Measurements from ENCODE around the gene MFSD11.
A peak's percentile ranks its signal among the peaks of the same experiment; 100 is the strongest.
"Not testable (repeated sequence)": the region's sequence is repeated elsewhere in the genome, so short reads cannot be mapped to it uniquely, and the experiment has no call there.

MFSD11 gene

GRCh38 chr17:76716839-76717215 is 21.1 kb upstream of the MFSD11 start:
- H3K9ac ChIP-seq (ENCODE audit: low read depth in 1 of 2, low read length in 2 of 2): peak overlapping the region in 1 of 2 donors; percentile 19
- no peak overlapping the region for H3K27ac ChIP-seq (ENCODE audit: low read depth, low read length)
- H3K4me1 ChIP-seq (ENCODE audit: control insufficient read depth in 1 of 2, insufficient read depth in 2 of 2, low read length in 2 of 2): peaks cover 13 to 20% of the 10 kb centered on the region in 2 donors
- H3K4me3 ChIP-seq (ENCODE audit: low read depth in 1 of 2, low read length in 2 of 2): no peak overlapping the region
- H3K27me3 ChIP-seq (ENCODE audit: control insufficient read depth in 1 of 2, insufficient read depth in 2 of 2, low read length in 2 of 2): no peaks in the 10 kb centered on the region
- peaks cover 35 to 83% of the 10 kb centered on the region in 2 donors for H3K36me3 ChIP-seq (ENCODE audit: control insufficient read depth in 1 of 2, insufficient read depth in 2 of 2, low read length in 2 of 2)
- no peaks in the 10 kb centered on the region for H3K9me3 ChIP-seq (ENCODE audit: control insufficient read depth in 1 of 2, low read length in 2 of 2)

- peaks cover 41 to 79% of the 10 kb centered on the region in 2 donors for H3K36me3 ChIP-seq (ENCODE audit: control insufficient read depth in 1 of 2, insufficient read depth in 2 of 2, low read length in 2 of 2)
- H3K9me3 ChIP-seq (ENCODE audit: control insufficient read depth in 1 of 2, low read length in 2 of 2): no peaks in the 10 kb centered on the region
- H3K27me3 ChIP-seq (ENCODE audit: control insufficient read depth in 1 of 2, insufficient read depth in 2 of 2, low read length in 2 of 2): no peaks in the 10 kb centered on the region
- H3K9ac ChIP-seq (ENCODE audit: low read depth in 1 of 2, low read length in 2 of 2): no peak overlapping the region
- H3K27ac ChIP-seq (ENCODE audit: low read depth, low read length): no peak overlapping the region
- no peak overlapping the region for H3K4me3 ChIP-seq (ENCODE audit: low read depth in 1 of 2, low read length in 2 of 2)
- peaks cover 13 to 20% of the 10 kb centered on the region in 2 donors for H3K4me1 ChIP-seq (ENCODE audit: control insufficient read depth in 1 of 2, insufficient read depth in 2 of 2, low read length in 2 of 2)
These were observed 19.4 kb upstream of the MFSD11 start for GRCh38 chr17:76718516-76718915.

GRCh38 chr17:76720211-76720610 is 17.7 kb upstream of the MFSD11 start:
- Histone ChIP-seq H3K4me1 (ENCODE audit: control insufficient read depth in 1 of 2, insufficient read depth in 2 of 2, low read length in 2 of 2) (peaks cover 16 to 28% of the 10 kb centered on the region in 2 donors), H3K36me3 (ENCODE audit: control insufficient read depth in 1 of 2, insufficient read depth in 2 of 2, low read length in 2 of 2) (peaks cover 48 to 78% of the 10 kb centered on the region in 2 donors), H3K9ac (ENCODE audit: low read depth in 1 of 2, low read length in 2 of 2) (no peak overlapping the region), H3K9me3 (ENCODE audit: control insufficient read depth in 1 of 2, low read length in 2 of 2) (no peaks in the 10 kb centered on the region), H3K27ac (ENCODE audit: low read depth, low read length) (no peak overlapping the region), H3K4me3 (ENCODE audit: low read depth in 1 of 2, low read length in 2 of 2) (no peak overlapping the region), H3K27me3 (ENCODE audit: control insufficient read depth in 1 of 2, insufficient read depth in 2 of 2, low read length in 2 of 2) (no peaks in the 10 kb centered on the region)

- Histone ChIP-seq H3K4me1 (ENCODE audit: control insufficient read depth in 1 of 2, insufficient read depth in 2 of 2, low read length in 2 of 2) (peaks cover 12 to 26% of the 10 kb centered on the region in 2 donors), H3K36me3 (ENCODE audit: control insufficient read depth in 1 of 2, insufficient read depth in 2 of 2, low read length in 2 of 2) (peaks cover 47 to 70% of the 10 kb centered on the region in 2 donors), H3K27me3 (ENCODE audit: control insufficient read depth in 1 of 2, insufficient read depth in 2 of 2, low read length in 2 of 2) (no peaks in the 10 kb centered on the region), H3K9me3 (ENCODE audit: control insufficient read depth in 1 of 2, low read length in 2 of 2) (no peaks in the 10 kb centered on the region), H3K27ac (ENCODE audit: low read depth, low read length) (no peak overlapping the region), H3K4me3 (ENCODE audit: low read depth in 1 of 2, low read length in 2 of 2) (no peak overlapping the region), H3K9ac (ENCODE audit: low read depth in 1 of 2, low read length in 2 of 2) (no peak overlapping the region)
These were observed 17.0 kb upstream of the MFSD11 start for GRCh38 chr17:76720941-76721340.

- no peak overlapping the region for H3K27ac ChIP-seq (ENCODE audit: low read depth, low read length)
- H3K27me3 ChIP-seq (ENCODE audit: control insufficient read depth in 1 of 2, insufficient read depth in 2 of 2, low read length in 2 of 2): no peaks in the 10 kb centered on the region
- H3K4me1 ChIP-seq (ENCODE audit: control insufficient read depth in 1 of 2, insufficient read depth in 2 of 2, low read length in 2 of 2): peaks cover 10 to 23% of the 10 kb centered on the region in 2 donors
- H3K9ac ChIP-seq (ENCODE audit: low read depth in 1 of 2, low read length in 2 of 2): no peak overlapping the region
- H3K36me3 ChIP-seq (ENCODE audit: control insufficient read depth in 1 of 2, insufficient read depth in 2 of 2, low read length in 2 of 2): peaks cover 43 to 65% of the 10 kb centered on the region in 2 donors
- no peaks in the 10 kb centered on the region for H3K9me3 ChIP-seq (ENCODE audit: control insufficient read depth in 1 of 2, low read length in 2 of 2)
- no peak overlapping the region for H3K4me3 ChIP-seq (ENCODE audit: low read depth in 1 of 2, low read length in 2 of 2)
These were observed 16.5 kb upstream of the MFSD11 start for GRCh38 chr17:76721463-76721862.

- Histone ChIP-seq H3K36me3 (ENCODE audit: control insufficient read depth in 1 of 2, insufficient read depth in 2 of 2, low read length in 2 of 2) (peaks cover 43 to 57% of the 10 kb centered on the region in 2 donors), H3K4me1 (ENCODE audit: control insufficient read depth in 1 of 2, insufficient read depth in 2 of 2, low read length in 2 of 2) (peaks cover 9 to 18% of the 10 kb centered on the region in 2 donors), H3K9ac (ENCODE audit: low read depth in 1 of 2, low read length in 2 of 2) (no peak overlapping the region)
These were observed 15.6 kb upstream of the MFSD11 start for GRCh38 chr17:76722279-76722678.

GRCh38 chr17:76722977-76723376 is 14.9 kb upstream of the MFSD11 start:
- H3K4me3 ChIP-seq (ENCODE audit: low read depth in 1 of 2, low read length in 2 of 2); H3K27me3 ChIP-seq (ENCODE audit: control insufficient read depth in 1 of 2, insufficient read depth in 2 of 2, low read length in 2 of 2); H3K27ac ChIP-seq (ENCODE audit: low read depth, low read length); H3K9me3 ChIP-seq (ENCODE audit: control insufficient read depth in 1 of 2, low read length in 2 of 2); H3K9ac ChIP-seq (ENCODE audit: low read depth in 1 of 2, low read length in 2 of 2): not testable (repeated sequence)
- peaks cover 43 to 52% of the 10 kb centered on the region in 2 donors for H3K36me3 ChIP-seq (ENCODE audit: control insufficient read depth in 1 of 2, insufficient read depth in 2 of 2, low read length in 2 of 2)
- peaks cover 12 to 25% of the 10 kb centered on the region in 2 donors for H3K4me1 ChIP-seq (ENCODE audit: control insufficient read depth in 1 of 2, insufficient read depth in 2 of 2, low read length in 2 of 2)

More at GRCh38 chr17:76722279-76722678, 15.6 kb upstream of the MFSD11 start:
- Histone ChIP-seq H3K27me3 (ENCODE audit: control insufficient read depth in 1 of 2, insufficient read depth in 2 of 2, low read length in 2 of 2) (no peaks in the 10 kb centered on the region), H3K27ac (ENCODE audit: low read depth, low read length) (no peak overlapping the region), H3K4me3 (ENCODE audit: low read depth in 1 of 2, low read length in 2 of 2) (no peak overlapping the region), H3K9me3 (ENCODE audit: control insufficient read depth in 1 of 2, low read length in 2 of 2) (no peaks in the 10 kb centered on the region)

- no peak overlapping the region for H3K27ac ChIP-seq (ENCODE audit: low read depth, low read length)
- peaks cover 35 to 43% of the 10 kb centered on the region in 2 donors for H3K36me3 ChIP-seq (ENCODE audit: control insufficient read depth in 1 of 2, insufficient read depth in 2 of 2, low read length in 2 of 2)
- H3K27me3 ChIP-seq (ENCODE audit: control insufficient read depth in 1 of 2, insufficient read depth in 2 of 2, low read length in 2 of 2): no peaks in the 10 kb centered on the region
- H3K4me3 ChIP-seq (ENCODE audit: low read depth in 1 of 2, low read length in 2 of 2): no peak overlapping the region
- no peaks in the 10 kb centered on the region for H3K9me3 ChIP-seq (ENCODE audit: control insufficient read depth in 1 of 2, low read length in 2 of 2)
- H3K4me1 ChIP-seq (ENCODE audit: control insufficient read depth in 1 of 2, insufficient read depth in 2 of 2, low read length in 2 of 2): peaks cover 12 to 30% of the 10 kb centered on the region in 2 donors
- H3K9ac ChIP-seq (ENCODE audit: low read depth in 1 of 2, low read length in 2 of 2): no peak overlapping the region
These were observed 14.1 kb upstream of the MFSD11 start for GRCh38 chr17:76723812-76724211.

GRCh38 chr17:76725580-76726230 is 12.2 kb upstream of the MFSD11 start:
- Histone ChIP-seq H3K9ac (ENCODE audit: low read depth in 1 of 2, low read length in 2 of 2) (peak overlapping the region; percentile 96 to 98), H3K9me3 (ENCODE audit: control insufficient read depth in 1 of 2, low read length in 2 of 2) (no peaks in the 10 kb centered on the region), H3K27me3 (ENCODE audit: control insufficient read depth in 1 of 2, insufficient read depth in 2 of 2, low read length in 2 of 2) (no peaks in the 10 kb centered on the region), H3K4me1 (ENCODE audit: control insufficient read depth in 1 of 2, insufficient read depth in 2 of 2, low read length in 2 of 2) (peaks cover 16 to 37% of the 10 kb centered on the region in 2 donors), H3K27ac (ENCODE audit: low read depth, low read length) (peak overlapping the region; percentile 100), H3K36me3 (ENCODE audit: control insufficient read depth in 1 of 2, insufficient read depth in 2 of 2, low read length in 2 of 2) (peaks cover 23 to 27% of the 10 kb centered on the region in 2 donors), H3K4me3 (ENCODE audit: low read depth in 1 of 2, low read length in 2 of 2) (peak overlapping the region; percentile 82 to 89)

GRCh38 chr17:76726231-76726775 is 11.6 kb upstream of the MFSD11 start, which contains the start of gene JMJD6:
JMJD6 (minus strand) TSS chr17:76726606; CDS start chr17:76726475, 131 bp downstream.
- H3K27me3 ChIP-seq (ENCODE audit: control insufficient read depth in 1 of 2, insufficient read depth in 2 of 2, low read length in 2 of 2): no peaks in the 10 kb centered on the region
- H3K4me3 ChIP-seq (ENCODE audit: low read depth in 1 of 2, low read length in 2 of 2): peak within 1 kb of the TSS; percentile 83 to 89
- H3K27ac ChIP-seq (ENCODE audit: low read depth, low read length): peak within 1 kb of the TSS; percentile 100
- peaks cover 18 to 37% of the 10 kb centered on the region in 2 donors for H3K4me1 ChIP-seq (ENCODE audit: control insufficient read depth in 1 of 2, insufficient read depth in 2 of 2, low read length in 2 of 2)
- peak within 1 kb of the TSS; percentile 96 to 98 for H3K9ac ChIP-seq (ENCODE audit: low read depth in 1 of 2, low read length in 2 of 2)
- no peaks in the 10 kb centered on the region for H3K9me3 ChIP-seq (ENCODE audit: control insufficient read depth in 1 of 2, low read length in 2 of 2)
- H3K36me3 ChIP-seq (ENCODE audit: control insufficient read depth in 1 of 2, insufficient read depth in 2 of 2, low read length in 2 of 2): peaks cover 21 to 25% of the 10 kb centered on the region in 2 donors

Measured in duodenal mucosa (tissue), 2 donors.